HCEC 1CT (cell line): ENCODE measurements around the gene VAMP1.
"Not testable (repeated sequence)": the region's sequence is repeated elsewhere in the genome, so short reads cannot be mapped to it uniquely, and the experiment has no call there.

Experiments used
- DNase-seq: peaks from one replicate; pipeline ENCODE4 v3.0.0-alpha.2; 2017

The VAMP1 gene

DNA sequence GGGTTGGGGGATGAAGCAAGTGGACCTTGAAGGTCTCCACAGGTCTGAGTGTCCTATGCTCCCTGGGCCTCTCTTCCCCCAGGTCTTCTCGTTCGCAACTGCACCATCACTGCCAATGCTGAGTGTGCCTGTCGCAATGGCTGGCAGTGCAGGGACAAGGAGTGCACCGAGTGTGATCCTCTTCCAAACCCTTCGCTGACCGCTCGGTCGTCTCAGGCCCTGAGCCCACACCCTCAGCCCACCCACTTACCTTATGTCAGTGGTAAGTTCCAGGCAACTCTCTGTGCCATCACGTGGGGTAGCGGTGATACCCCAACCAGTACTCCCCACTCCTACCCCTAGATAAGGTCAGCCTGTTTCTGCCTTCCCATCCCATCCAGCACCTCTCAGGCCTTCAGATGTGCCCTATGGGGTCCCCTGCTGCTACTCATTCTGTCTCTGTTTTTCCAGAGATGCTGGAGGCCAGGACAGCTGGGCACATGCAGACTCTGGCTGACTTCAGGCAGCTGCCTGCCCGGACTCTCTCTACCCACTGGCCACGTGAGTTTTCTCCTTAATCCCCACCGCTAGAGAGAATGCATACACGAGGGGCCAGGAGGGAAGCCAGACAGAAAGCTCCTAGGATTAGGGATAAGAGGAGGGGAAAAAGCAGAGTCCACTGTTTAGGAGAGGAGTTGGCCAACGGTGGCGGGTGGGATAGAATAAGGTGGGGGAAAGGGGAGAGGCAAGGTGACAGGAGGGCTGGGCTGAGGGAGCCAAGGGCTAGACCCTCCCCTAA lies 20.2 kb downstream of the VAMP1 start:
- DNase-seq: no peak

- no peak for DNase-seq
Observed at GRCh38 chr12:6444704-6445688, 25.5 kb downstream of the VAMP1 start, which contains the start of gene CD27. CD27 (plus strand) TSS chr12:6444955; CDS start chr12:6445096, 141 bp downstream.

DNA sequence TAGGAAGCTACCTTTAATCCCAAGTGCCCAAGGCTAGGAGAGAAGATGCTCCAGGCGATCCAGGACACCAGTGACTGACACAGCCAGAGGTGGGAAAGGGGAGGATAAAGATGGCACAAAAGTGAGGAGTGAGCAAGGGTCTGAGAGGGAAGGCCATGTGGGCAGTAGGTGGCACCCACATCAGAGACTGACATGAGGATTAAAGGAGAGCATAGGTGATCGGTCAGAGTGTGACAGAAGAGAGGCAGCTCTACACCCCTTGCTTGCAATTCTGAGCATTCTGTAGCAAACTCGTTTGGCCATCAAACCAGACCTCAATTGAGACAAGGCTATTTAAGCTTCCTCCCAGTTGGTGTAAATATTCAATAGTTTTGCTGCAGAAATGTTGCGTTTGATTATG lies 26.4 kb downstream of the VAMP1 start:
- DNase-seq: no peak

DNA sequence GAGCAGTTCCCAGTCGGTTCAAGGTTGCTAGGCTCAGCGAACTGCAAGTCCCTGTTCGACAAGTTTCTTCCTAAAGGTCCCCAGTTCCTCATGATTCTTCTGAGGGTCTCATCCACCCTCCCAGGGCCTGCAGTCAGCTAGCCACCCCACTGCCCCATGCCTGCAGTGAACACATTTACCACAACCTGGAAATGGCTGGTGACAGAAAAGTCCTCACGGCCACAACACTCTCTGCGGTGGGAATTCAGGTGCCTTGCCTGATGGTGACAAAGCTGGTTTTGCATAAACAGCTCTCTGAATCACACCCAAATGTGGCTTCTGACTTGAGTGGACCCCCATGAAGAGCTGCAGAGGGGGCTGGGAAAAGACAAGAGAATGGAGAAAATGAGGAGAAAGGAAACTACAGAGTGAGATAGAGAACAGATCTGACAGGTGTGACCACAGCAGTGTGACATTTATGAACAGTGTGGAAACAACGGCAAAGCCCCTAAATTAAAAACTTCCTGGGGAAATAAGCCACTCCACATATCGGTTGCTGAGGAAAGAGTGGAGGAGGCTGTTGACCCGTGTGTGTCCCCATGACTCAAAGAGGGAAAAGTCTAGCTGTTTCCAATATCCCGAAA lies 27.0 kb downstream of the VAMP1 start:
- DNase-seq: no peak

GRCh38 chr12:6442836-6443235 lies 27.6 kb downstream of the VAMP1 start:
- DNase-seq: no peak

DNA sequence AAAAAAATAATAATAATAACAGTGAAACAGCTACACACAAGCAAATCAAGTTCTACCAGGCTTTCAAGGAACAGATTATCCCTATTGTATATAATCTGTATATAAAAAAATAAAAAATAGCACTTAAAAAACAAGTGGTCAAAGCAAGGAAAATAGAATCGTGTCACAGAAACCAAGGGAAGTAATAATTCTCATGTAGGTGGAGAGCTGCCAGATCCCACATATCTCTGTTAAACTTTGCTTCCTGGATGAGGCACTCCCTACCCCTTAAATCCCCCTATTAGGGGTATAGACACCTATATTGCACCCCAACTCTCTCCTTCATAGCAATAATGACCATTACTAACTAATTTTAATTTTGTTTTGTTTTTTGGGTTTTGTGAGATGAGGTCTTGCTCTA lies 30.1 kb downstream of the VAMP1 start:
- DNase-seq: no peak

DNA sequence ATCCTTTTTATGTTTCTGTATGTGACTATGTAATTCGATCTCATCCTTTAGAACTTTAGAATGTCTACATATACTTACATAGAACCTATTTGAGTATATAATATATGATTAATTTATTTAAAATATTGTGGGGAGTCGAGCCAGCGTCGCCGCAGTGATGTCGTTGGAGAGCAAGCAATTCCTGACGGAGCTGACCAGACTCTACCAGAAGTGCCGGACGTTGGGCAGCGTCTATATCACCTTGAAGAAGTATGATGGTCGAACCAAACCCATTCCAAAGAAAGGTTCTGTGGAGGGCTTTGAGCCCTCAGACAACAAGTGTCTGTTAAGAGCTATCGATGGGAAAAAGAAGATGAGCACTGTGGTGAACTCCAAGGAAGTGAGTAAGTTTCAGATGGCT lies 32.1 kb downstream of the VAMP1 start:
- DNase-seq: no peak

DNA sequence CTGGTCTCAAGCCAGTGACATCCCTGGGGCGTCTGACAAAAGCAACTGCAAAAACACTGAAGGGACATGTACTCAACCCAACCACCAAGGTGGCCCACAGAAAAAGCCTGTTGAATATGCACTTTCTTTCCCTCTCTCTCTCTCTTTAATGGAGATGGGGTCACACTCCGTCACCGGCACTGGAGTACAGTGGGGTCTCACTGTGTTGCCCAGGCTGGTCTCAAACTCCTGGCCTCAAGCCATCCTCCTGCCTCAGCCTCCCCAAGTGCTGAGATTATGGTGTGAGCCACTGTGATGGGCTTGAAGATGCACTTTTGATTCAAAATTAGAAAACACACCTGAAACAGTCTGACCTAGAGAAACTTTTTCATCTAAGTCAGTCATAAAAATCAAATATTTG lies 32.9 kb downstream of the VAMP1 start:
- DNase-seq: no peak

DNA sequence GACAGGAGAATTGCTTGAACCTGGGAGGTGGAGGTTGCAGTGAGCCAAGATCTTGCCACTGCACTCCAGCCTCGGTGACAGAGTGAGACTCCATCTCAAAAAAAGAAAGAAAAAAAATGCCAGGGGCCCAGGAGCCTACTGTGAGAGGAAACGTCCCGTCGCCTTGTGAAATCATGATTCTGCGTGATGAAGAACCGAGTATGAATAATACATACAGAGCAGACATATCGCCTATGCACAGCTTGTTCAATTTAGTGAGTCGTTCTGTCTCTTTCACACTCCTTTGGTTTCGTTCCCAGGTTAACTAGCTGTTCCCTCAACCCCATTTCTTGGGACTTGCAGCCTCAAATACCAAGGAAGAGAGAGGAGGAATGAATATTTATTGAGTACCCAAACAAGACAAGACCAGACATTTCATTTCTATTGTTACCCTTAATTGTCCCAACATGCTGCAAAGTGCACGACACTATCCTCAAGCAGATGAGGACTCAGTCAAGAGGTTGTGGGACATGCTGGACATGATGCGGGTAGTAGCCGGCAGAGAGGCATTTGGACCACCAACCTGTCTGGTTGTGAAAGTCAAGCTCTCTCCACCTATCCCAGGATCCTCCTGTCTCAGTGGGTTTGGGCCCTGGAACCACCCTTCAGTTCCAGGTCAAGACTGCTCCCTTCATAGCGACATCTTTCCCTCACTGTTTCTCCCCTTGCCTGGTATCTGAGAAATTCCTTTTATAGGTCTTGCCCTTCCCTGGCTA lies 34.3 kb downstream of the VAMP1 start:
- DNase-seq: no peak

GRCh38 chr12:6434205-6435140 lies 36.0 kb downstream of the VAMP1 start:
- no peak for DNase-seq

- DNase-seq: no peak
Observed at GRCh38 chr12:6432991-6433390, 37.5 kb downstream of the VAMP1 start.

DNA sequence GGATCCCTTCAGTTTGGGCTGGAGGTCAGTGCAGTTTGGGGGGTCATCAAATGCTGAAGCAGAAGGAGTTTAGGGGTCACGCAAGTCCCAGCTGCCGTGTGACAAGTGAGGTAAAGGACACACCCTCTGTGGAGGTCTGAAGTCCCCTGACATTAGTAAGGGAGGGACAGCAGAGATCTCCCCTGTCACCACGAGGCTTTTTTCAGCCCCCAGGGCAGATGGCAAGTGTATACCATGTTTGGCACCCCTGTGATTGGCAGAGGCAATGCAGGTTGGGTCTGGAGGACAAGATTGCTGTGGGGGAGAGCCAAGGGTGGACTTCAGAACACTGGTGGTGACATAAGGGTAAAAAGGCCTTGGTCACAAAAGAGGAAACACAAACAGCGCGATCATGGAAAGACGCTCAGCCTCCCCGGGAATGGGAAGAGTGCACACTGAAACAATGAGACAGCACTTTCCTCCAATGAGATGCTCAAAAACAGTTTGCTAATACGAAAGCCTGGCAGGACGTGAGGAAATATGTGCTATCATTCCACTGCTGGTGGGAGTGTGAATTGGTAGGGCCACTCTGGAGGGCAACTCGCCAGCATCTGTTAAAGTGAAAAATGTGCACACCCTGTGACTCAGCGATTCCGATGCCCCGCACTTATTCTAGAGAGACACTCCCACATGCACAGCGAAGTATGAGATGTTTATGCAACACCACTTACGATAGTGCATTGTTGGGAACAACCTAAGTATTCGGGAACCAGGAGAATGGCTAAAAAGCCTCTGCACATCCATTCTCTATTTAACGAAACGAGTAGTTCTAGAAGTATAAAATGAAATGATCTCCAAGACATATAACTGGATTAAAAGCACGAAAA lies 40.1 kb downstream of the VAMP1 start:
- DNase-seq: peak; percentile 95

- no peak for DNase-seq
Observed at GRCh38 chr12:6428326-6428725, 42.2 kb downstream of the VAMP1 start.

- DNase-seq: not testable (repeated sequence)
Observed at GRCh38 chr12:6427796-6428195, 42.7 kb downstream of the VAMP1 start.

GRCh38 chr12:6426882-6427671 lies 43.4 kb downstream of the VAMP1 start:
- DNase-seq: no peak

GRCh38 chr12:6425590-6426531 lies 44.6 kb downstream of the VAMP1 start:
- DNase-seq: no peak

DNA sequence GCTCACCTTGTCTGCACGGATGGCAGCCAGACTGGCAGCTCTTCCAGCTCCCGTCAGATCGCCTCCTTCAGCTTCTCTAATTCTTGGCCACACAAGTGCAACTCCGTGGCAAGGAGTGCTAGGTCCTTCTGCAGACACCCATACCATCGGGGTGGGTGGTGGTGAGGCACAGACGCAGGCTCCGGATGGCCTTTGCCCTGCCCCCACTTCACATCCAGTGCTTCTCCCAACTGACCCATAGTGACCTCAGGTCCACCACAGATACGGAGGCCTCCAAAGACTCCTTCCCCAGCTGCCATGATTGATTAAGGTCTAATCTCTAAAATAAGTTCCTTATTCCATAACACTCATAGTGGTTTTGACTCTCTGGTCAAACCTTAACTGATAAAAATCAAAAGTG lies 45.6 kb downstream of the VAMP1 start:
- DNase-seq: no peak

- no peak for DNase-seq
Observed at GRCh38 chr12:6424008-6424347, 46.5 kb downstream of the VAMP1 start.
